IMR-90 (cell line): ENCODE data around the gene RPN2. TPM values are rescaled to one million over a fixed set of nuclear protein-coding genes. Genes with fewer than 3 reads are reported as not detected.

Experiments used
- ATAC-seq: fragments of 200-7000 bp; cut with Tn5 transposase; 2 replicates; pipeline ENCODE4 v1.9.1; 2020; ENCODE audit warnings: low read depth, mild to moderate bottlenecking, moderate library complexity
- BruUV-seq: library from RNA; stranded (reverse); fragments of 400-500 nt; replicated peaks from 2 replicates; lab custom pipeline; 2021; lab: Mats Ljungman, UMichigan
- CTCF ChIA-PET: fragments of 300-600 bp; formaldehyde crosslinking; extraction: SDS; loops from one replicate; lab custom pipeline; 2021; ENCODE audit warnings: antibody characterized with exemption; lab: Yijun Ruan, JAX
- POLR2A ChIA-PET: fragments of 300-600 bp; sonication (Branson Sonifier 250); formaldehyde crosslinking; loops from one replicate; lab custom pipeline; 2022; ENCODE audit warnings: antibody characterized with exemption; ENCODE audit not compliant: unreplicated experiment; lab: Charles Lee
- DNase-seq: peaks from one replicate; pipeline ENCODE4 v3.0.0; 2013
- H2AFZ ChIP-seq: replicated peaks from 2 replicates; pipeline ENCODE3; 2013; ENCODE audit warnings: low read length, mild to moderate bottlenecking; ENCODE audit not compliant: poor library complexity
- H2AK5ac ChIP-seq: 2 replicates; pipeline ENCODE4 v1.6.1; 2013; ENCODE audit warnings: low read depth, low read length, inconsistent platforms
- H2AK9ac ChIP-seq: replicated peaks from 2 replicates; pipeline ENCODE3; 2013; ENCODE audit warnings: mild to moderate bottlenecking, low read depth, low read length, moderate library complexity; ENCODE audit not compliant: poor library complexity
- H2BK120ac ChIP-seq: 2 replicates; pipeline ENCODE4 v1.6.1; 2013; ENCODE audit warnings: low read depth, low read length, inconsistent platforms
- H2BK15ac ChIP-seq: 3 replicates; pipeline ENCODE4 v1.6.1; 2013; ENCODE audit warnings: low read depth, low read length, inconsistent platforms
- H2BK20ac ChIP-seq: 2 replicates; pipeline ENCODE4 v1.6.1; 2013; ENCODE audit warnings: low read depth, mild to moderate bottlenecking, inconsistent platforms, low read length, moderate library complexity
- H2BK5ac ChIP-seq: 2 replicates; pipeline ENCODE4 v1.6.1; 2013; ENCODE audit warnings: mild to moderate bottlenecking, low read depth, low read length, inconsistent platforms; ENCODE audit not compliant: poor library complexity, severe bottlenecking
- H3K14ac ChIP-seq: replicated peaks from 2 replicates; pipeline ENCODE4 v1.6.1; 2013; ENCODE audit warnings: low read depth, low read length, inconsistent platforms
- H3K18ac ChIP-seq: 2 replicates; pipeline ENCODE4 v1.6.1; 2013; ENCODE audit warnings: low read depth, low read length, control low read depth
- H3K23ac ChIP-seq: 2 replicates; pipeline ENCODE4 v1.6.1; 2013; ENCODE audit warnings: low read depth, low read length, inconsistent platforms
- H3K27ac ChIP-seq: 2 replicates; pipeline ENCODE4 v1.5.1; 2013; ENCODE audit warnings: mild to moderate bottlenecking, control low read depth, low read length; ENCODE audit not compliant: insufficient read depth
- H3K27me3 ChIP-seq: 2 replicates; pipeline ENCODE4 v1.6.1; 2013; ENCODE audit warnings: low read length; ENCODE audit not compliant: control insufficient read depth, insufficient read depth
- H3K36me3 ChIP-seq: 2 replicates; pipeline ENCODE4 v1.6.1; 2013; ENCODE audit warnings: low read length, mixed read lengths; ENCODE audit not compliant: control insufficient read depth, insufficient read depth
- H3K4ac ChIP-seq: 2 replicates; pipeline ENCODE4 v1.6.1; 2013; ENCODE audit warnings: low read depth, low read length, inconsistent platforms
- H3K4me1 ChIP-seq: 2 replicates; pipeline ENCODE4 v1.6.1; 2013; ENCODE audit warnings: low read length, mixed read lengths; ENCODE audit not compliant: control insufficient read depth, insufficient read depth
- H3K4me2 ChIP-seq: 2 replicates; pipeline ENCODE4 v1.6.1; 2013; ENCODE audit warnings: low read depth, mild to moderate bottlenecking, control low read depth, low read length, moderate library complexity
- H3K4me3 ChIP-seq: 2 replicates; pipeline ENCODE4 v1.5.1; 2013; ENCODE audit warnings: low read depth, mild to moderate bottlenecking, control low read depth, low read length, moderate library complexity; ENCODE audit not compliant: insufficient read depth
- H3K56ac ChIP-seq: 2 replicates; pipeline ENCODE4 v1.6.1; 2013; ENCODE audit warnings: low read length, inconsistent platforms; ENCODE audit not compliant: insufficient read depth; ENCODE audit errors: extremely low read depth
- H3K79me1 ChIP-seq, 2 experiments: 2 replicates each; pipeline ENCODE4 v1.6.1; 2013; ENCODE audit warnings: low read length in 2 of 2, inconsistent platforms in 1 of 2, low read depth in 1 of 2
- H3K9ac ChIP-seq: 2 replicates; pipeline ENCODE4 v1.6.1; 2013; ENCODE audit warnings: low read depth, low read length, control low read depth
- H3K9me1 ChIP-seq: 2 replicates; pipeline ENCODE4 v1.6.1; 2013; ENCODE audit warnings: low read length, inconsistent platforms; ENCODE audit not compliant: insufficient read depth
- H3K9me3 ChIP-seq: 2 replicates; pipeline ENCODE4 v1.6.1; 2013; ENCODE audit warnings: low read length; ENCODE audit not compliant: control insufficient read depth, insufficient read depth
- H4K20me1 ChIP-seq: 2 replicates; pipeline ENCODE4 v1.6.1; 2013; ENCODE audit warnings: low read length, inconsistent platforms; ENCODE audit not compliant: insufficient read depth
- H4K5ac ChIP-seq: 2 replicates; pipeline ENCODE4 v1.6.1; 2013; ENCODE audit warnings: mild to moderate bottlenecking, low read depth, low read length, control low read depth
- H4K8ac ChIP-seq, 2 experiments: 2 replicates each; pipeline ENCODE4 v1.6.1; 2013; ENCODE audit warnings: low read depth in 2 of 2, low read length in 2 of 2, control low read depth in 1 of 2, inconsistent platforms in 1 of 2
- H4K91ac ChIP-seq: 2 replicates; pipeline ENCODE4 v1.6.1; 2013; ENCODE audit warnings: low read depth, low read length, inconsistent platforms; ENCODE audit not compliant: insufficient read depth
- BHLHE40 ChIP-seq: fragments of 150-350 bp; IDR thresholded peaks from 2 replicates; pipeline ENCODE4 v1.6.1; 2016; ENCODE audit warnings: mild to moderate bottlenecking, low read depth, low read length
- CEBPB ChIP-seq: IDR thresholded peaks from 2 replicates; pipeline ENCODE4 v1.6.1; 2012; ENCODE audit warnings: low read depth, low read length, improper control_type of control experiment
- CHD1 ChIP-seq: IDR thresholded peaks from 2 replicates; pipeline ENCODE4 v1.6.1; 2012; ENCODE audit warnings: low read depth, low read length, improper control_type of control experiment
- CTCF ChIP-seq: conservative IDR thresholded peaks from 2 replicates; pipeline ENCODE4 v1.5.1; 2012; ENCODE audit warnings: mild to moderate bottlenecking, low read depth, low read length, improper control_type of control experiment
- ELK1 ChIP-seq: fragments of 150-350 bp; IDR thresholded peaks from 2 replicates; pipeline ENCODE4 v1.6.1; 2016; ENCODE audit warnings: low read depth, mild to moderate bottlenecking, low read length, moderate library complexity, borderline replicate concordance
- FOS ChIP-seq: fragments of 150-350 bp; IDR thresholded peaks from 2 replicates; pipeline ENCODE4 v1.6.1; 2016; ENCODE audit warnings: low read depth, low read length
- MAFK ChIP-seq: IDR thresholded peaks from 2 replicates; pipeline ENCODE4 v1.6.1; 2012; ENCODE audit warnings: low read depth, low read length, improper control_type of control experiment
- MAZ ChIP-seq: IDR thresholded peaks from 2 replicates; pipeline ENCODE4 v1.6.1; 2012; ENCODE audit warnings: low read depth, mild to moderate bottlenecking, low read length, improper control_type of control experiment, moderate library complexity, borderline replicate concordance
- MXI1 ChIP-seq: IDR thresholded peaks from 2 replicates; pipeline ENCODE4 v1.6.1; 2012; ENCODE audit warnings: low read depth, mild to moderate bottlenecking, low read length, moderate library complexity, borderline replicate concordance
- NFE2L2 ChIP-seq: fragments of 150-350 bp; IDR thresholded peaks from 2 replicates; pipeline ENCODE4 v1.6.1; 2016; ENCODE audit warnings: low read depth, mild to moderate bottlenecking, low read length
- POLR2A ChIP-seq: IDR thresholded peaks from 2 replicates; pipeline ENCODE4 v1.6.1; 2012; ENCODE audit warnings: mild to moderate bottlenecking, low read depth, low read length
- RAD21 ChIP-seq: IDR thresholded peaks from 2 replicates; pipeline ENCODE4 v1.6.1; 2012; ENCODE audit warnings: low read length, improper control_type of control experiment
- RCOR1 ChIP-seq: IDR thresholded peaks from 2 replicates; pipeline ENCODE4 v1.6.1; 2012; ENCODE audit warnings: mild to moderate bottlenecking, low read length, improper control_type of control experiment; ENCODE audit not compliant: insufficient replicate concordance
- RFX5 ChIP-seq: IDR thresholded peaks from 2 replicates; pipeline ENCODE4 v1.8.0; 2012; ENCODE audit warnings: low read depth, mild to moderate bottlenecking, low read length, moderate library complexity
- SMC3 ChIP-seq: fragments of 150-350 bp; IDR thresholded peaks from 2 replicates; pipeline ENCODE4 v1.6.1; 2016; ENCODE audit warnings: low read depth, mild to moderate bottlenecking, antibody characterized with exemption, low read length, moderate library complexity
- USF2 ChIP-seq: fragments of 150-350 bp; IDR thresholded peaks from 2 replicates; pipeline ENCODE4 v1.6.1; 2017; ENCODE audit warnings: mild to moderate bottlenecking, antibody characterized with exemption, low read length, low read depth
- WGBS, 2 experiments: methylation state at CpG; one replicate each; pipeline versions ENCODE4 v1.1.5 to v1.1.7; 2013; ENCODE audit warnings: missing lambda C conversion rate in 2 of 2; ENCODE audit not compliant: insufficient read length in 1 of 2; ENCODE audit errors: extremely low coverage in 2 of 2; 5-methylcytosine and 5-hydroxymethylcytosine counted together
- dilution Hi-C: fragments of 300-500 bp; cut with HindIII; formaldehyde crosslinking; loops from one replicate; pipeline ENCODE4 v1.14.3; 2018; ENCODE audit warnings: low sequenced_read_pairs; ENCODE audit not compliant: unreplicated experiment
- in situ Hi-C: fragments of 300-500 bp; cut with MboI; formaldehyde crosslinking; loops from 3 replicates; pipeline ENCODE4 v1.14.3; 2019; ENCODE audit warnings: low sequenced_read_pairs, inconsistent platforms, mixed read lengths
- intact Hi-C: fragments of 100-400 bp; cut with micrococcal nuclease; formaldehyde crosslinking; loops from 2 replicates; pipeline ENCODE4 v1.10.0; 2022
- polyA plus RNA-seq, 3 experiments: library from polyadenylated mRNA; depleted of rRNA; stranded (reverse); fragments of >200 nt; gene quantifications; 2 replicates each; pipeline ENCODE4 v1.2.3, GENCODE V29; 2012; ENCODE audit warnings: low replicate concordance in 1 of 3
- total RNA-seq: library from RNA; depleted of rRNA; stranded (reverse); fragments of >200 nt; gene quantifications from 2 replicates; pipeline ENCODE4 v1.2.3, GENCODE V29; 2012

Gene RPN2
- total and polyA plus RNA-seq, 2 of the 4 experiments (the other 2 are of a cell fraction): 305 to 481 TPM

GRCh38 chr20:37165031-37165430 lies 14.1 kb upstream of the RPN2 start:
- CTCF ChIA-PET: no interaction called here
- Histone ChIP-seq H3K4ac (no peak overlapping the region), H2BK20ac (no peak overlapping the region), H3K23ac (no peak overlapping the region), H2BK5ac (no peak overlapping the region), H2AFZ (no peak overlapping the region), H3K4me3 (no peak overlapping the region), H3K36me3 (no peaks in the 10 kb centered on the region), H3K4me2 (no peak overlapping the region), H3K9ac (no peak overlapping the region), H3K14ac (no peak overlapping the region), H3K9me1 (no peaks in the 10 kb centered on the region), H3K79me1 (no peaks in the 10 kb centered on the region), H4K91ac (no peak overlapping the region), H3K56ac (no peak overlapping the region), H2AK9ac (no peak overlapping the region), H3K9me3 (no peaks in the 10 kb centered on the region), H4K20me1 (no peaks in the 10 kb centered on the region), H4K5ac (no peak overlapping the region), H2AK5ac (no peak overlapping the region), H2BK15ac (no peak overlapping the region), H3K27ac (no peak overlapping the region), H3K18ac (no peak overlapping the region), H4K8ac (no peak overlapping the region), H2BK120ac (no peak overlapping the region), H3K27me3 (no peaks in the 10 kb centered on the region), H3K4me1 (no peaks in the 10 kb centered on the region)
- WGBS, 2 experiments: no CpG with 5 or more reads among the region's 1 CpG
- dilution Hi-C loops (no loop called here), in situ Hi-C loops (no loop called here), intact Hi-C loops (no loop called here)
- POLR2A ChIA-PET: no interaction called here
- ATAC-seq (no peak), DNase-seq (no peak)
- no TSS peak for BruUV-seq
- no peak for TF ChIP-seq USF2
- no peak for TF ChIP-seq RAD21
- TF ChIP-seq MXI1: no peak
- no peak for TF ChIP-seq MAFK
- no peak for TF ChIP-seq CEBPB
- TF ChIP-seq CTCF: no peak
- TF ChIP-seq POLR2A: no peak
- no peak for TF ChIP-seq ELK1
- no peak for TF ChIP-seq FOS
- no peak for TF ChIP-seq RFX5
- TF ChIP-seq RCOR1: no peak
- TF ChIP-seq BHLHE40: no peak
- no peak for TF ChIP-seq NFE2L2
- no peak for TF ChIP-seq MAZ
- no peak for TF ChIP-seq SMC3
- TF ChIP-seq CHD1: no peak
